Neural cell (in vitro differentiated cells): ENCODE data around the gene BABAM2. TPM values are rescaled to one million over a fixed set of nuclear protein-coding genes. Genes with fewer than 3 reads are reported as not detected.
"Not testable (repeated sequence)": the region's sequence is repeated elsewhere in the genome, so short reads cannot be mapped to it uniquely, and the experiment has no call there.

Source experiments
- H2AFZ ChIP-seq: fragments of 200-600, 300-800 bp; sonication (generic), shearing (Covaris generic); 2 replicates; pipeline ENCODE4 v1.6.0; 2014; ENCODE audit warnings: low read depth, mild to moderate bottlenecking, antibody characterized with exemption, low read length, moderate library complexity
- H3F3A ChIP-seq: fragments of 200-600 bp; shearing (Covaris generic); 2 replicates; pipeline ENCODE4 v1.6.1; 2016; ENCODE audit warnings: mild to moderate bottlenecking, moderate library complexity, mixed read lengths, antibody characterized with exemption, low read length; ENCODE audit not compliant: insufficient read depth, poor library complexity, severe bottlenecking
- H3K27ac ChIP-seq: fragments of 200-600, 300-800 bp; sonication (generic), shearing (Covaris generic); 2 replicates; pipeline ENCODE4 v1.5.1; 2014; ENCODE audit warnings: mild to moderate bottlenecking, low read length, moderate library complexity
- H3K27me3 ChIP-seq: fragments of 300-800, 200-600 bp; sonication (generic), shearing (Covaris generic); 2 replicates; pipeline ENCODE4 v1.6.0; 2014; ENCODE audit warnings: mild to moderate bottlenecking, low read depth, low read length, moderate library complexity; ENCODE audit not compliant: insufficient read depth
- H3K36me3 ChIP-seq: fragments of 300-800, 200-600 bp; sonication (generic), shearing (Covaris generic); 2 replicates; pipeline ENCODE4 v1.5.1; 2014; ENCODE audit warnings: mild to moderate bottlenecking, antibody characterized with exemption, low read length, moderate library complexity; ENCODE audit not compliant: insufficient read depth
- H3K4me2 ChIP-seq: fragments of 300-800, 200-600 bp; sonication (generic), shearing (Covaris generic); 2 replicates; pipeline ENCODE4 v1.6.0; 2014; ENCODE audit warnings: mild to moderate bottlenecking, low read length
- H3K4me3 ChIP-seq: fragments of 300-800, 200-600 bp; sonication (generic), shearing (Covaris generic); 2 replicates; pipeline ENCODE4 v1.5.1; 2014; ENCODE audit warnings: mild to moderate bottlenecking, low read length, moderate library complexity
- H3K79me2 ChIP-seq: fragments of 200-600 bp; shearing (Covaris generic); replicated peaks from 2 replicates; pipeline ENCODE4 v1.6.0; 2014; ENCODE audit warnings: mild to moderate bottlenecking, low read length, moderate library complexity; ENCODE audit not compliant: insufficient read depth
- H3K9ac ChIP-seq: fragments of 300-800, 200-600 bp; sonication (generic), shearing (Covaris generic); 2 replicates; pipeline ENCODE4 v1.6.1; 2016; ENCODE audit warnings: mild to moderate bottlenecking, low read length, mixed read lengths
- H3K9me2 ChIP-seq: fragments of 200-600 bp; shearing (Covaris generic); 2 replicates; pipeline ENCODE4 v1.6.1; 2016; ENCODE audit warnings: mild to moderate bottlenecking, low read length, mixed read lengths; ENCODE audit not compliant: insufficient read depth
- H3K9me3 ChIP-seq: fragments of 200-600, 300-800 bp; sonication (generic), shearing (Covaris generic); 2 replicates; pipeline ENCODE4 v1.6.1; 2016; ENCODE audit warnings: mild to moderate bottlenecking, mixed run types, low read length, moderate library complexity, mixed read lengths
- H4K20me1 ChIP-seq: fragments of 200-600 bp; shearing (Covaris generic); 2 replicates; pipeline ENCODE4 v1.6.1; 2016; ENCODE audit warnings: mild to moderate bottlenecking, mixed run types; ENCODE audit not compliant: insufficient read depth
- CTCF ChIP-seq: fragments of 450-650 bp; IDR thresholded peaks from 2 replicates; pipeline ENCODE4 v1.5.1; 2014; ENCODE audit warnings: antibody characterized with exemption, mild to moderate bottlenecking, moderate library complexity; ENCODE audit not compliant: poor library complexity, severe bottlenecking
- EP300 ChIP-seq: fragments of 450-650 bp; conservative IDR thresholded peaks from 2 replicates; pipeline ENCODE4 v1.6.1; 2014; ENCODE audit warnings: antibody characterized with exemption, mild to moderate bottlenecking, moderate library complexity; ENCODE audit not compliant: poor library complexity, severe bottlenecking
- EZH2 ChIP-seq: fragments of 200-600, 300-800 bp; shearing (Covaris generic), sonication (generic); IDR thresholded peaks from 2 replicates; pipeline ENCODE4 v1.6.1; 2014; ENCODE audit warnings: antibody characterized with exemption, low read length, borderline replicate concordance, mild to moderate bottlenecking; ENCODE audit not compliant: insufficient read depth, poor library complexity, severe bottlenecking
- MXI1 ChIP-seq: fragments of 450-650 bp; conservative IDR thresholded peaks from 2 replicates; pipeline ENCODE4 v1.6.1; 2014; ENCODE audit warnings: antibody characterized with exemption, mild to moderate bottlenecking; ENCODE audit not compliant: poor library complexity, severe bottlenecking
- POLR2AphosphoS5 ChIP-seq: IDR thresholded peaks from 2 replicates; pipeline ENCODE4 v1.6.1; 2012
- RAD21 ChIP-seq: fragments of 450-650 bp; conservative IDR thresholded peaks from 2 replicates; pipeline ENCODE4 v1.6.1; 2014; ENCODE audit warnings: antibody characterized with exemption, mild to moderate bottlenecking, moderate library complexity
- SMC3 ChIP-seq: fragments of 450-650 bp; conservative IDR thresholded peaks from 2 replicates; pipeline ENCODE4 v1.6.1; 2014; ENCODE audit warnings: antibody characterized with exemption, mild to moderate bottlenecking, moderate library complexity; ENCODE audit not compliant: poor library complexity
- TAF1 ChIP-seq: IDR thresholded peaks from 2 replicates; pipeline ENCODE4 v1.6.1; 2012; ENCODE audit warnings: low read depth
- polyA plus RNA-seq: library from polyadenylated mRNA; depleted of rRNA; stranded (reverse); fragments of >200 nt; gene quantifications from 2 replicates; pipeline ENCODE4 v1.2.3, GENCODE V29; 2014
- TF ChIP-seq, protein P1 (sequence below): IDR thresholded peaks from 2 replicates; pipeline ENCODE4 v1.6.1; 2012; ENCODE audit warnings: borderline replicate concordance

BABAM2 gene
- polyA plus RNA-seq, 1 donor from 2014 or later = 15.3 TPM

DNA sequence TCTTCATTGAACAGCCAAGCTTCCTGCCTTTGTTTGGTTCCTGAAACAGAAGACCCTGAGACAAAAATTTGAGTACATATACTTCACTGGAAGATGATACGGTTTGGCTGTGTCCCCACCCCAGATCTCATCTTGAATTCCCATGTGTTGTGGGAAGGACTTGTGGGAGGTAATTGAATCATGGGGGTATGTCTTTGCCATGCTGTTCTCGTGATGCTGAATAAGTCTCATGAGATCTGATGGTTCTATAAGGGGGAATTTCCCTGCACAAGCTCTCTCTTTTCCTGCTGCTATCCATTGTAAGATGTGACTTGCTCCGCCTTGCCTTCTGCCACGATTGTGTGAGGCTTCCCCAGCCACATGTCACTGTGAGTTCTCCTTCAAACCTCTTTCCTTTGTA, 76.5 kb downstream of the BABAM2 start:
- Histone ChIP-seq H3K9ac (no peak overlapping the region), H3K79me2 (no peaks in the 10 kb centered on the region), H3K27me3 (no peaks in the 10 kb centered on the region), H3K36me3 (no peaks in the 10 kb centered on the region), H3K9me2 (no peaks in the 10 kb centered on the region), H3K27ac (no peak overlapping the region), H3K9me3 (peaks cover 7% of the 10 kb centered on the region), H3K4me2 (no peak overlapping the region), H3F3A (no peaks in the 10 kb centered on the region), H2AFZ (no peak overlapping the region), H3K4me3 (no peak overlapping the region), H4K20me1 (no peaks in the 10 kb centered on the region)
- TF ChIP-seq, protein P1, sequence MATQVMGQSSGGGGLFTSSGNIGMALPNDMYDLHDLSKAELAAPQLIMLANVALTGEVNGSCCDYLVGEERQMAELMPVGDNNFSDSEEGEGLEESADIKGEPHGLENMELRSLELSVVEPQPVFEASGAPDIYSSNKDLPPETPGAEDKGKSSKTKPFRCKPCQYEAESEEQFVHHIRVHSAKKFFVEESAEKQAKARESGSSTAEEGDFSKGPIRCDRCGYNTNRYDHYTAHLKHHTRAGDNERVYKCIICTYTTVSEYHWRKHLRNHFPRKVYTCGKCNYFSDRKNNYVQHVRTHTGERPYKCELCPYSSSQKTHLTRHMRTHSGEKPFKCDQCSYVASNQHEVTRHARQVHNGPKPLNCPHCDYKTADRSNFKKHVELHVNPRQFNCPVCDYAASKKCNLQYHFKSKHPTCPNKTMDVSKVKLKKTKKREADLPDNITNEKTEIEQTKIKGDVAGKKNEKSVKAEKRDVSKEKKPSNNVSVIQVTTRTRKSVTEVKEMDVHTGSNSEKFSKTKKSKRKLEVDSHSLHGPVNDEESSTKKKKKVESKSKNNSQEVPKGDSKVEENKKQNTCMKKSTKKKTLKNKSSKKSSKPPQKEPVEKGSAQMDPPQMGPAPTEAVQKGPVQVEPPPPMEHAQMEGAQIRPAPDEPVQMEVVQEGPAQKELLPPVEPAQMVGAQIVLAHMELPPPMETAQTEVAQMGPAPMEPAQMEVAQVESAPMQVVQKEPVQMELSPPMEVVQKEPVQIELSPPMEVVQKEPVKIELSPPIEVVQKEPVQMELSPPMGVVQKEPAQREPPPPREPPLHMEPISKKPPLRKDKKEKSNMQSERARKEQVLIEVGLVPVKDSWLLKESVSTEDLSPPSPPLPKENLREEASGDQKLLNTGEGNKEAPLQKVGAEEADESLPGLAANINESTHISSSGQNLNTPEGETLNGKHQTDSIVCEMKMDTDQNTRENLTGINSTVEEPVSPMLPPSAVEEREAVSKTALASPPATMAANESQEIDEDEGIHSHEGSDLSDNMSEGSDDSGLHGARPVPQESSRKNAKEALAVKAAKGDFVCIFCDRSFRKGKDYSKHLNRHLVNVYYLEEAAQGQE = no peak
- TF ChIP-seq SMC3 (no peak), CTCF (no peak), TAF1 (no peak), EP300 (no peak), POLR2AphosphoS5 (no peak), MXI1 (no peak), RAD21 (no peak), EZH2 (no peak)

DNA sequence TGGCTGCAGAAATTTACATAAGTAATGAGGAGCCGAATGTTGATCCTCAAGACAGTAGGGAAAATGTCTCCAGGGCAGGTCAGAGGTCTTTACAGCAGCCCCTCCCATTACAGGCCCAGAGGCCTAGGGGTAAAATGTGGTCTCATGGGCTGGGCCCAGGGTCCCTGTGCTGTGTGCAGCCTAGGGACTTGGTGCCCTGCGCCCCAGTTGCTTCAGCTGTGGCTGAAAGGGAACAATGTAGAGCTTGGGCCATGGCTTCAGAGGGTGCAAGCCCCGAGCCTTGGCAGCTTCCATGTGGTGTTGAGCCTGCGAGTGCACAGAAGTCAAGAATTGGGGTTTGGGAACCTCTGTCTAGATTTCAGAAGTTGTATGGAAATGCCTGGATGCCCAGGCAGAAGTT, 77.5 kb downstream of the BABAM2 start:
- H3K27me3 ChIP-seq, H3F3A ChIP-seq, H3K9me3 ChIP-seq, H3K36me3 ChIP-seq, H3K27ac ChIP-seq, H3K4me2 ChIP-seq, H4K20me1 ChIP-seq, H3K4me3 ChIP-seq, H3K9me2 ChIP-seq, H3K9ac ChIP-seq, H3K79me2 ChIP-seq, H2AFZ ChIP-seq: not testable (repeated sequence)

- not testable (repeated sequence) for H3F3A ChIP-seq, H3K9ac ChIP-seq, H3K36me3 ChIP-seq, H3K4me2 ChIP-seq, H3K9me2 ChIP-seq, H4K20me1 ChIP-seq, H3K27me3 ChIP-seq, H3K27ac ChIP-seq, H3K4me3 ChIP-seq, H3K9me3 ChIP-seq, H2AFZ ChIP-seq, H3K79me2 ChIP-seq
Measured at GRCh38 chr2:27968957-27969356, 78.4 kb downstream of the BABAM2 start.
